Measurements from ENCODE around the gene TM7SF3. TPM values are rescaled to one million over a fixed set of nuclear protein-coding genes. Genes with fewer than 3 reads are reported as not detected.
"Not testable (repeated sequence)": the region's sequence is repeated elsewhere in the genome, so short reads cannot be mapped to it uniquely, and the experiment has no call there.

TM7SF3 gene
- total RNA-seq, 4 donors from 2014 or later, result 32.8 to 70.6 (median 47.4) TPM

DNA sequence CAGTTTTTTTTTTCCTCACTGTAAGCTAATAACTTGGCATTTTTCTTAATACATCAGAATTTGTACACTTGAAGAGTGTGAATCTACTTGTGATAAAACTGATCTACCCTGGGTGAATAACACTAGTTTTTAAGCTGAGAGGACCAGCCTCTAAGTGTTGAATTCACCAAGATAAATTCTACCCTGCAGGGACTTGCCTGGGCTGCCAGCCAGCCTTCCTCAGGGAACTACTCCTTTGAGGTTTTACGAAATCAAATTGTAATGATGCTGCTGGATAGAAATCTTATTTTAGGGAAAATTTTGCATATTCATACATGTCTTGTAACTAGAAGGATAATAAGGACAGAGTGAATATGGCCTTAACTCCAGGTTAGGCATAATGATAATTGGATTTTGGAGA, 10.1 kb upstream of the TM7SF3 start:
- Histone ChIP-seq H3K27ac (no peak overlapping the region), H3K4me3 (no peak overlapping the region), H3K4me1 (peaks cover 0 to 7% of the 10 kb centered on the region in 2 donors), H3K27me3 (no peaks in the 10 kb centered on the region), H3K9me3 (no peaks in the 10 kb centered on the region), H3K36me3 (no peaks in the 10 kb centered on the region)
- DNase-seq, result no peak
- TF ChIP-seq, protein P1, sequence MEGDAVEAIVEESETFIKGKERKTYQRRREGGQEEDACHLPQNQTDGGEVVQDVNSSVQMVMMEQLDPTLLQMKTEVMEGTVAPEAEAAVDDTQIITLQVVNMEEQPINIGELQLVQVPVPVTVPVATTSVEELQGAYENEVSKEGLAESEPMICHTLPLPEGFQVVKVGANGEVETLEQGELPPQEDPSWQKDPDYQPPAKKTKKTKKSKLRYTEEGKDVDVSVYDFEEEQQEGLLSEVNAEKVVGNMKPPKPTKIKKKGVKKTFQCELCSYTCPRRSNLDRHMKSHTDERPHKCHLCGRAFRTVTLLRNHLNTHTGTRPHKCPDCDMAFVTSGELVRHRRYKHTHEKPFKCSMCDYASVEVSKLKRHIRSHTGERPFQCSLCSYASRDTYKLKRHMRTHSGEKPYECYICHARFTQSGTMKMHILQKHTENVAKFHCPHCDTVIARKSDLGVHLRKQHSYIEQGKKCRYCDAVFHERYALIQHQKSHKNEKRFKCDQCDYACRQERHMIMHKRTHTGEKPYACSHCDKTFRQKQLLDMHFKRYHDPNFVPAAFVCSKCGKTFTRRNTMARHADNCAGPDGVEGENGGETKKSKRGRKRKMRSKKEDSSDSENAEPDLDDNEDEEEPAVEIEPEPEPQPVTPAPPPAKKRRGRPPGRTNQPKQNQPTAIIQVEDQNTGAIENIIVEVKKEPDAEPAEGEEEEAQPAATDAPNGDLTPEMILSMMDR (IDR thresholded peaks at IDR 0.05), result no peak
- TF ChIP-seq POLR2A (IDR thresholded peaks at IDR 0.05), result no peak
- intact Hi-C loops (cut with DNase I; ENCODE audit: low total_unique reads), result no loop called here

DNA sequence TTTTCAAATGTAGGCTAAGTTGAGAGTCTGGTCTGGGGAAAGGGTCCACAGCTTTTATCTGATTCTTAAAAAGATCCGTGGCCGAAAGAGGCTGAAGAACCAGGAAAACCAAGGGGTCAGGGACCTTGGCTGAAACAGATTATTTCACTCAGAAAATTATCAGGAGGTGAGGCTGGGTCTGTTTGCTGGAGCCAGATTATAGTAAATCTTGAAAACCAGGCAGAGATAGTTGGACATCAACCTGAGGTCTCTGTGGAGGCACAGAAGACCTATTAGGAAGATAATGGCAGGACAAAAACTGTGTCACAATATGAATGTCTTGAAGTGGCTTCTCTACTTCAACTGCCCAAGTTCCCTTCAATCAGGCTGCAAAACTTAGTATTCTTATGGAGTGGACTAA, 6.6 kb upstream of the TM7SF3 start:
- DNase-seq, result no peak
- intact Hi-C loops (cut with DNase I; ENCODE audit: low total_unique reads), result no loop called here

DNA sequence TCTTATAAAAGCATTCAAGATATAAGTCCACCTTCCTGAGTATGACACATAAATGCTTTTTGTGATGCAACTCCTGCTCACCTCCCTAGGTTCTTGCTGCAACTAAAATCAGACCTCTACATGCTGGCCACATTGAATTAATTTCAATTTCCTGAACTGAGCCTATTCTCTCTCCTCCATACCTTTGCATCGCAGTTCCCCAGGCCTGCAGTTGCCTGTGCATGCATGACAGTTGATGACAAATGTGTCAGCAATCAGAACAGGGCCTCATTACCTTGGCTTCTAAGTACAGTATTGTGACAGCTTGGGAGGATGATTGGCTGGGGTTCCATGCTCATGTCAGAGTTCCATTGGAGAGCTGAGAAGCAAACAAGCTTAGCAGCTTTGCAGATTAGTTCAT, 3.9 kb upstream of the TM7SF3 start:
- intact Hi-C loops (cut with DNase I; ENCODE audit: low total_unique reads), result no loop called here
- TF ChIP-seq POLR2A (IDR thresholded peaks at IDR 0.05), result no peak
- TF ChIP-seq, protein P1 (IDR thresholded peaks at IDR 0.05), result no peak

More for the DNA sequence above, 6.6 kb upstream of the TM7SF3 start:
- H3K4me3 ChIP-seq, result no peak overlapping the region
- H3K27ac ChIP-seq, result no peak overlapping the region
- peaks cover 0 to 7% of the 10 kb centered on the region in 2 donors for H3K4me1 ChIP-seq
- TF ChIP-seq, protein P1 (IDR thresholded peaks at IDR 0.05), result no peak
- no peak for TF ChIP-seq POLR2A (IDR thresholded peaks at IDR 0.05)
- H3K36me3 ChIP-seq, result no peaks in the 10 kb centered on the region
- H3K9me3 ChIP-seq, result no peaks in the 10 kb centered on the region
- no peaks in the 10 kb centered on the region for H3K27me3 ChIP-seq

DNA sequence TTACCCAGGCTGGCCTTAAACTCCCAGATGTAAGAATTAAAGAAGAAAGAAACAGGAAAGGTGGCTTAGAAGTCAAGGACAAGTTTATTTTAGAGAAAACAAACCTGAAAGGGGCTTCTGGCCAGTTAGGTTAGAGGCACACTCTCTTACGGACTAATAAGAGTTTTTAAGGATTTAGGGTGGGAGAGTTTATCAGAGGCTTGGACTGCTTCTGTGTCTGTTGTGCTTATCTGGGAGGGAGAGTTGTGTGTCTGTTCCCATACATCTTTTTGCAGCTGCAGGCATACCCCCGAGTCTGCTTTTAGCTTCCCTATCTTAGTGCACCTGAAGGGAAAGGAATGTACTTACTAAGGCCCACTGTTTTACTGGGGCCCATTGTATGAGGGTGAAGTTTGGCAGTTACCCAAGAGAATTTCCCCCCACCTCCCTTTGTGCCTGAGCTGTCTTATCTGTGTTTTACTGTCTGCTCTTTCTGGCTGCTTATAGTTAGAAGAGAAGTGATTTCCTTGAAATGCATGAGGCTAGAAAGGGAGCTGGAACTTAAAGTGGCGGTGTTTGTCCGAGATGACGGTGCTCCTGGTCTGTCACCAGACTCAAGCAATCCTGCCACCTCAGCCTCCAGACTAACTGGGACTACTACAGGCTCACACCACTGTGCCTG, 3.1 kb upstream of the TM7SF3 start:
- H3K27me3 ChIP-seq; H3K36me3 ChIP-seq; H3K4me1 ChIP-seq; DNase-seq; H3K9me3 ChIP-seq; H3K27ac ChIP-seq; H3K4me3 ChIP-seq; intact Hi-C loops (cut with DNase I; ENCODE audit: low total_unique reads): not testable (repeated sequence)

More for the DNA sequence above, 3.9 kb upstream of the TM7SF3 start:
- Histone ChIP-seq H3K9me3 (no peaks in the 10 kb centered on the region), H3K27ac (no peak overlapping the region), H3K4me3 (no peak overlapping the region), H3K4me1 (no peaks in the 10 kb centered on the region), H3K27me3 (no peaks in the 10 kb centered on the region), H3K36me3 (no peaks in the 10 kb centered on the region)
- no peak for DNase-seq

DNA sequence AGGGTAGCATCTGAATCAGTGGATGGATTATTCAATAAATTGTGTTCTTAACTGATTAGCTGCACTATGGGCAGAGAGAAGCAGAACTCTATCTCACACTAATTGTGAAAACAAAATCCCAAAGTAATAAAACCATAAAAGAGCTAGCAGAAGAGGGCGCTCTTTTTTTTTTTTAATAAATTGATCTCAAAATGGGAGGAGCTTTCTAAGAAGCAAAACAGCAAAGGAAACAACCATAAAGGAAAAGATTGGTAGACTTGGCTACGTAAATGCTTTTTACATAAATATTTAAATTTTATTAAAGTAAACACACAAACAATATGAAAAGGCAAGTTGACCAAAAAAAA, 1.5 kb upstream of the TM7SF3 start:
- Histone ChIP-seq H3K4me3 (no peak overlapping the region), H3K27ac (peak overlapping the region; percentile 94 to 97), H3K4me1 (no peaks in the 10 kb centered on the region), H3K27me3 (no peaks in the 10 kb centered on the region), H3K36me3 (no peaks in the 10 kb centered on the region), H3K9me3 (no peaks in the 10 kb centered on the region)
- intact Hi-C loops (cut with DNase I; ENCODE audit: low total_unique reads), result no loop called here
- TF ChIP-seq, protein P1 (IDR thresholded peaks at IDR 0.05), result peak; percentile 22 to 26 (median 25)
- no peak for TF ChIP-seq POLR2A (IDR thresholded peaks at IDR 0.05)
- no peak for DNase-seq
